NOMO-1 treated with DMSO at 0.1 percent for 48 hours (cell line): ENCODE measurements around the gene SEC14L3.

Source experiments
- DNase-seq: peaks from one replicate; lab custom pipeline; 2025; ENCODE audit not compliant: unreplicated experiment; lab: John Stamatoyannopoulos, UW

The SEC14L3 gene

DNA sequence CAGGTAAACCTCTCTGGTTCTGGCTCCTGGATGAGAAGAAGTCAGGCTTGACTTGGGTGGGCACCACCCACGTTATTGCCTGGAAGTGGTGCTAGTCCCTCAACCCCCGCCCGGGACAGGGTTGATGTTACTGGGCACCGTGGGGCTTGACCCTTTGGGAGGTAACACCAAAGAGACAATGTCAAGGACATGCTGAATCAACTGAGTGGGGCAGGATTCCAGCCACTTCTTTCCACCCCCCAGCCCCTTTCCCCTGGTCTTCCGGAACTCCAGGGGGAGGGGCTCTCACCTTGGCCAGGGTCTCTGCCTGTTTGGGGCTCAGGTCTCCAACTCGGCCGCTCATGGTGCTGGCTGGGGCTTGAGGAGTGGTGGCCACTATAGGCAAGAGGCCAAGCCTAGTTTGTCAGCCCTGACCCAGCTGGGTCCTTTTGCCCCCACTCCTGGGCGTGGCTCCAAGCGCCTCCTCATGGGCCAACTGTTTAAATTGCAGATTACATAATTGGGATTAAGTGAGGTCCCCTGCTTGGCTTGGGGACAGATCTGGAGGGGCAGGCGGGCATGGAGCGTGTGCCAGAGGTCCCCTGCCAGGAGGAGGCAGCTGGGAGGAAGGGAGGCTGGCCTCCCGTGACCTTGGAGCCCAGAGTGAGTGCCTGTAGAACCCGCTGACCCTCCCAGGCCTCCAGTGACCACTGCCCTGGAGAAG is at the start of gene SEC14L3:
Gene SEC14L3, minus strand, starts transcription at position 402 of the 703 bp plus-strand sequence. Its CDS starts 59 bp downstream, at position 343.
- DNase-seq: no peak

DNA sequence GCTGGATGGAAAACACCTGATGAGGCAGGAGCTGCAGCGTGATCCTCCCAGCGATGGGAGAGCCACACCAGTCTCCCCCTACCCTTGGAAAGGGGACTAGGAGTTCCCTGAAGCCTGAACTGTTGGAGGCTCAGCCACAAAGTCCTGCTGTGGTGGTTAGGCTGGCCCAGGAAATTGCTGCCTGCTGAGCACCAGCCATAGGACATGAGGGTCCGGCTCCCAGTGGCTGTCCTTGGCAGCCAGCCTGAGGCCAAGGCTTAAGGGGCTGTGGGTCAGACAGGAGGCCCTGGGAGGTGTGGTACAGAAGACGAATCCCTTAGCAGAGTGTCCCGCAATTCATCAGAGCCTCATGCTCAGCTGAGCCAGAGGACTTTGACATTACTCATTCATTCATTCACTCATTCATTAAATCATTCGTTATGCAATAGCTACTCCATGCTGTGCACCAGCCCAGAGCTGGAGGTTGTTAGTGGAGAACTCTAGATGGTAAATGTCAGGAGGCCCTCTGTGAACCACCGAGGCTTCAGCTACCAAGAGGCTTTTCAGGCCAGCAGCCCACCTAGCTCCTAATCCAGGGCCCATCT is 48.1 kb upstream of the SEC14L3 start:
- no peak for DNase-seq

DNA sequence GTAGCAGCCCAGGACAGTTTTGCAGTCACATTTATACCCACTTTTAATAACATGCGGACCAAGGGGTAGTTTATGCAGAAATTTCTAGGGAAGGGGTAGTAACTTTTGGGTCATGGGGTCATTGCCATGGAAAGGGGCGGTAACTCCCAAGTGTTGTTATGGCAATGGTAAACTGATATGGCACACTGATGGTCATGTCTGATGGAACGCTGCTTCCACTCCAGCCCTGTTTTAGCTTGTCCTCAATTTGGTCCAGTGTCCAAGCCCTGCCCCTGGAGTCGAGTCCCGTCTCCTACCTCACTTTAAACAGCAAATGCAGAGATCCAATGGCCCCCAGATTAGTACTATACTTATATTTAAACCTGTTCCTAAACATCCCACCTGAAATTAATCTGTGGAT is 44.9 kb upstream of the SEC14L3 start:
- no peak for DNase-seq

GRCh38 chr22:30516273-30516672 is 44.5 kb upstream of the SEC14L3 start:
- DNase-seq: no peak

- DNase-seq: no peak
These were observed 42.4 kb upstream of the SEC14L3 start for GRCh38 chr22:30514252-30514651.

- DNase-seq: no peak
These were observed 41.6 kb upstream of the SEC14L3 start for GRCh38 chr22:30513462-30513861.

DNA sequence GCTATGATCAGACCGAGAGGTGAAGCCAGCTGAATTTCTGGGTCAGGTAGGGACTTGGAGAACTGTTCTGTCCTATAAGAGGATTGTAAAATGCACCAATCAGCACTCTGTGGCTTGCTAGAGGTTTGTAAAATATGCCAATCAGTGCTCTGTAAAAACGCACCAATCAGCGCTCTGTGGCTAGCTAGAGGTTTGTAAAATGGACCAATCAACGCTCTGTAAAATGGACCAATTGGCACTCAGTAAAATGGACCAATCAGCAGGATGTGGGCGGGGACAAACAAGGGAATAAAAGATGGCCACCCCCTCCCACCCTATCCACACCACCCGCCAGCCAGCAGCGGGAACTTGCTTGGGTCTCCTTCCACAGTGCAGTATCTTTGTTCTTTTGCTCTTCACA is 40.1 kb upstream of the SEC14L3 start:
- no peak for DNase-seq

DNA sequence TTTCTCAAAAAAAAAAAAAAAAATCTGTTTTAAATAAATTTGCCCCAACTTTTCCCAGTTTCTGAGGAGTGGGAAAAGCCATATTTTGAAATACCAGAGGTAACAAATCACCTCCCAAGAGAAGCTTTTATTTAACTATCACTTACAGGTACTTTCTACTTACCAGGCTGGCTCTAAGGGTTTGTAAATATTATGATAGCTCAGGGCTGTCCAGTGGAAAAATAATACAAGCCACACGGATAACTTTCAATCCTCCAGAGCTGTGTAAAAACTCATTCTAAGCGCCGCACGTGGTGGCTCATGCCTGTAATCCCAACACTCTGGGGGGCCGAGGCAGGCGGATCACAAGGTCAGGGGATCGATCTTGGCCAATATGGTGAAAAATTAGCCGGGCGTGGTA is 39.3 kb upstream of the SEC14L3 start:
- no peak for DNase-seq

DNA sequence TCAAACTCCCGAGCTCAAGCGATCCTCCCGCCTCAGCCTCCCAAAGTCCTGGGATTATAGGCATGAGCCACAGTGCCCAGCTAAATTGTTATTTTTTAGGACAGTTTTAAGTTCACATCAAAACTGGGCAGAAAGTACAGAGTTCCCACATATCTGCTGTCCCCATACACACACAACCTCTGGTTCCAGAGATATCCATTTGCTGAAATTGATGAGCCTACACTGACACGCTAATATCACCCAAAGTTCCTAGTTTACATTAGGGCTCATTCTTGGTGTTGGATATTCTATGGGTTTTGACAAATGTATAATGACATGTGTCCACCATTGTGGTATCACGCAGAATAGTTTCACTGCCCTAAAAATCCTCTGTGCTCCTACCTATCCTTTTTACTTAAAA is 36.4 kb upstream of the SEC14L3 start:
- no peak for DNase-seq

- no peak for DNase-seq
These were observed 35.9 kb upstream of the SEC14L3 start for GRCh38 chr22:30507670-30508069.

DNA sequence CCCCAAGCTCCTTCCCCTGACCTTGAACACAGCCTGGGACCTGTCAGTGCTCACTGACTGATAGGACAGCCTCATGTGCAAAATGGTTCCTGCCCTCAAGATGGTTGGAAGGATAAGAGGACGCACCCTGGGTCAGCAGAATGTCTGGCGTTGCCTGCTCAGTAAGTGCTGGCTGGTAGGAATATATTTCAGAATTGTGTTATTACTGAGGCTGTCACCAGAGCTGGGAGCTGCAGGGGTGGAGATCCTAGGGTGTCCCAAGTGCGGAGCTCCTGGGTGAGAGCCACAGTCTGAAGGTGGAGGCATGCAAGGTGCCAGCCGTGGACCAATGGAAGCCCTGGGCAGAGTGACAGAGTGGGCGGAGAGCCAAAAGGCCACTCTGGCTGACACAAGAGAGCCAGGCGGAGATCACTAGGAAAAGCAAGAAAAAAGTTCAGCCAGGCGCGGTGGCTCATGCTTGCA is 34.7 kb upstream of the SEC14L3 start:
- no peak for DNase-seq

DNA sequence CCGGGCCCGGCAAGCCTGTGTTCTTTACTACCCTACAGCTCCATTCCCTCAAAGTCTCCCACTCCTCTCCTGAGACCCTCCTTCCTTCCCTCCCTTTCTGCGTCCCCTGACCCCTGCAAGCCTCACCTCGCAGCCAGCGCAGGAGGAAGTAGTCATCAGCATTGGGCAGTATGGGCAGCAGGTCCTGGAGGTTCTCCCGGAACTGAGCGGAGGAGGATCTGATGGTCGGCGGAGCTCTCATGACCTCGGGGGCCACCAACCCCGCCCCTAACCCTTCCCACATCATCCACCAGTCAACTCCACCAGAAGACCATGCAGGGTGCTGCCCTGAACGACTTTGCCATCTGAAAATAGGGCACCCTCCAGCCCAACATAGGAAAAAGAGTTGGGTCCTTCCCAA is 31.7 kb upstream of the SEC14L3 start:
- DNase-seq: no peak

DNA sequence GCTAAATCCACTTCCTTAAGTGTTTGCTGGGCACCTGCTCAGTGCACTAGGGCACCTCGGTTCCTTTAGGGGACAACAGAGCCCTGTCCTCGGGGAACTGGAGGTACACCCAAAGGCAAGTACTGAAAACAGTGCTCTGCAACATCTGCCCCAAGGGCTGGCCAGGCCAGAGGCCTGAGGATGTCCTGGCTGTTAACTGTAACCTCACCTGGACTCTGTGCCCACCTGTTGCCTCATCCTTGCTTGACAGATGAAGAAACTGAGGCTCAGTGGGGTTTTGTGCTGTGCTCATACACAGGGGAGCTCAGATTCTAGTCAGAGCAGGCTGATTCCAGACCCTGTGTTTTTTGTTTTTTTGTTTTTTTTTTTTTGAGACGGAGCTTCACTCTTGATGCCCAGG is 31.1 kb upstream of the SEC14L3 start:
- DNase-seq: no peak

DNA sequence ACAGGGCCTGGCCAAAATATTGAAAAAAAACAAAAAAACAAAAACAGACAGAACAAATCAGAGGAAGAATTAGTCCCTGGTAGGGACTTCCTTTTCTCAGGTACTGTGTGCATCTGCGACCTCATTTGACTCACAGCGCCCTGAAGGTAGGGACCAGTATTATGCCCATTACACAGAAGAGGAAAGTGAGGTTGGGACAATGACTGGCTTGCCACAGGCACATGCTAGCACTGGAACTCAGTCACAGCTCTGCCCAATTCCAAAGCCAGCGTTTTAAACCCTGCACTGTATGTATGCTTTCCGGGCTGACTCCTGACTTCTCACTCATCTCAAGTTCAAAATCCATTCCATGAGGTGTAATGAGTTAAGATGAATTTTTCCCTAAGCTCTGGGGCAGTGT is 30.3 kb upstream of the SEC14L3 start:
- DNase-seq: no peak

DNA sequence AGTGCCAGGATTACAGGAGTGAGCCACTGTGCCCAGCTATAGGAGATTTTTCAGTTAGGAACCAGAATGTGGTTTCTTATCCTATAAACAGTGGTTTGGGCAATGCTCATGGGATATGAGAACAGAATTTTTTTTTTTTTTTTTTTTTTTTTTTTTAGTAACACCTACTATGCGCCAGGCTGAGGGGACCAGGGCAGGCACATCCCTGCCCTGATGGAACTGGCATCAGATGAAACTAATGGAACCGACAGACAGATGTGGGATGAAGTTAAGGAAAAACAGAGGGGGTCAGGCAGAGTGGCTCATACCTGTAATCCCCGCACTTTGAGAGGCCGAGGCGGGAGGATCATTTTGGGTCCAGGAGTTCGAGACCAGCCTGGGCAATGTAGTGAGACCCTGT is 28.8 kb upstream of the SEC14L3 start:
- no peak for DNase-seq

DNA sequence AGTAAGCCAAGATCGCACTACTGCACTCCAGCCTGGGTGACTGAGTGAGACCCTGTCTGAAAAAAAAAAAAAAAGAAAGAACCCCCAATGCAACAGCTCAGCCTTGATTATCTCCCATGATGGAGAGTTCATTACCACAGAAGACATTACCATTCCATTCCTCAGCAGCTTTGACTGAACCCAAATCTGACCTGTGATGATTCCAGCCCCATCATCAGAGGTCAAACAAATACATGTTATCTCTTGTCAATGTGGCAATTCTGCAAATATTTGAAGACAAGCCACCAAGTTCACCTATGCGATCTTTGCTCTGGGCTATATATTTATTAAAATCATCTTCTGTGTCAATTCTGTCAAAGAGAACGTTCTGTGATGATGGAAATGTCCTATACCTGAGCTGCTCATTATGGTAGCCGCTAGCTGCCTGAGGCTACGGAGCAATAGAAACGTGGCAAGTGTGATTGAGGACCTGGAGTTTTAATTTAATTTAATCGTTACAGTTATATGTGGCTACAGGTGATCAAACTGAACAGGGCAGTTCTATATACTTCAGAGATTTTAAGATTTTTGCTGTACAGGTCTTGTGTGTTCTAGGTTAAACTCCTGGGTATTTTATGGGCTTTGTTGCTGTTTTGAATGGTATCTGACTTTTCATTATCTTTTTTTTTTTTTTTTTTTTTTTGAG is 25.8 kb upstream of the SEC14L3 start:
- no peak for DNase-seq

- DNase-seq: no peak
These were observed 23.4 kb upstream of the SEC14L3 start for GRCh38 chr22:30495041-30495784.

- DNase-seq: no peak
These were observed 20.3 kb upstream of the SEC14L3 start for GRCh38 chr22:30492144-30492543.

- DNase-seq: no peak
These were observed 19.6 kb upstream of the SEC14L3 start for GRCh38 chr22:30491381-30491780.

DNA sequence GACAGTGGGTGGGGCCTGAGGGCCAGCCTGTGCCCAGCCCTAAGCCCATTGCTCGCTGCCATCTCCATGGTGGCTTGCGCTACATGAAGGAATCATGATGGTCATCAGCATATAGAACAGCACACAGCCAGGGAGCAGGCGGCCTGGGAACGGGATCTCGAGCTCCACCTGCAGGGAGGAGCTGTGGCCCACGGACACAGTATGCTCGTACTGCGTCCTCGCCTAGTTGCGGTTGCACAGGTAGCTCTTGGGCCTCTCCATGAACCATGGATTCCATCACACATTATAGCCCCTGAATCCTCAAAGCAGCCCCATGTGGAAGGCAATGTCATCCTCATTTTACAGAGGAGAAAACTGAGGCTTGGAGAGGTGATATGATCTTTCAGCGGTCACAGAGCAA is 18.6 kb upstream of the SEC14L3 start:
- DNase-seq: no peak

DNA sequence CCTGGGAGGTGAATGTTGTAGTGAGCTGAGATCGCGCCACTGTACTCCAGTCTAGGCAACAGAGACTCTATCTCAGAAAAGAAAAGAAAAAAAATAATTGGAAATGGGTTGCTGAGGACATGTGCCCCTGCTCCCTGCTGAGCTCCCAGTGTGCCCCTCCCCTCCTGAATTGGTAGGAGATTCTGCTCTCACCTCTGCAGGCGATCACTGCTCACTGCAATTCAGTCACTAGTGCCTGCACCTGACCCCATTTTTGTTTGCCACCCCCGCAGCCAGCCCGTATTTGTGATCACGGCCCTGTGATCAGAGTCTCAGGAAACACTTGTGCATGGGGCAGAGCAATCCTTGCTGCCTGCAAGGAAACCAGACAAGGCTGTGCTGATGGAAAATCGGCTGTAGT is 16.3 kb upstream of the SEC14L3 start:
- no peak for DNase-seq

DNA sequence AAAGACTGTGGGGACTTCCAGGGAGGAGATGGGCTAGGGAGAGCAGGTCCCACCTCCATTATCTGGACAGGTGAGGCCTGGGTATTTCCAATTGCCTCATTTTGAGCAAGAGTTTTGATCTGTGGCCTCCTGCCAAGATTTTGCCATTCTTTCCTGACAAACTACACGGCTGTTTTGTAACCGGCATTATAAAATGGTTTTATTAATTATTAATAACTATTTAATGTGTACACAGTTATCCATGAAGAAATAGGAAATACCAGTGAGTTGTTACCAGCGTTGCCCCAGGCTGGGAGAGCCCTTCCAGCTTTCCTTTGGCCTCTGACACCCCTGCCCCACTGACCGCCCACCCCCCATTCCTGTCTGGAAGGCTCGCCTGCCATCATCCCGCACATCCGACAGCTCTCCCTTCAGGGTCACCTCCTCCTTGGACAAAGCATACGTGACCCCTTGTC is 14.9 kb upstream of the SEC14L3 start:
- DNase-seq: no peak
